WTC11 (cell line): ENCODE measurements around the gene RYR2. TPM values are rescaled to one million over a fixed set of nuclear protein-coding genes. Genes with fewer than 3 reads are reported as not detected.

ENCODE experiments used
- ATAC-seq: fragments of 200-7000 bp; cut with Tn5 transposase; 2 replicates; pipeline ENCODE4 v1.10.0; 2021; ENCODE audit warnings: mild to moderate bottlenecking, moderate library complexity
- CTCF ChIA-PET: fragments of 300-600 bp; sonication (Branson Sonifier 250); formaldehyde crosslinking; loops from one replicate; lab custom pipeline; 2021; ENCODE audit warnings: antibody characterized with exemption; lab: Charles Lee
- POLR2A ChIA-PET: fragments of 350-600 bp; sonication (Branson Sonifier 250); formaldehyde crosslinking; loops from one replicate; lab custom pipeline; 2021; ENCODE audit warnings: antibody characterized with exemption; lab: Charles Lee
- DNase-seq: peaks from one replicate; pipeline ENCODE4 v3.0.0; 2021; ENCODE audit warnings: low spot score
- H3K27ac Mint-ChIP-seq: 2 replicates; pipeline ENCODE4 v1.8.0; 2021; ENCODE audit warnings: mixed read lengths
- H3K27me3 Mint-ChIP-seq: 2 replicates; pipeline ENCODE4 v1.8.0; 2021; ENCODE audit warnings: low read depth, mild to moderate bottlenecking, moderate library complexity, mixed read lengths
- H3K36me3 Mint-ChIP-seq: 2 replicates; pipeline ENCODE4 v1.8.0; 2021; ENCODE audit warnings: mixed read lengths
- H3K4me1 Mint-ChIP-seq: 2 replicates; pipeline ENCODE4 v1.8.0; 2022; ENCODE audit warnings: mixed read lengths
- H3K4me3 Mint-ChIP-seq: 2 replicates; pipeline ENCODE4 v1.8.0; 2021; ENCODE audit warnings: mild to moderate bottlenecking, moderate library complexity, mixed read lengths
- H3K9me3 Mint-ChIP-seq: 2 replicates; pipeline ENCODE4 v1.8.0; 2021; ENCODE audit warnings: mixed read lengths
- ATF1 ChIP-seq: sonication (generic); formaldehyde crosslinking; IDR thresholded peaks from 2 replicates; pipeline ENCODE4 v1.8.1; 2023; ENCODE audit warnings: mild to moderate bottlenecking, moderate library complexity, missing genetic modification reagents
- CREB1 ChIP-seq: sonication (generic); formaldehyde crosslinking; IDR thresholded peaks from 2 replicates; pipeline ENCODE4 v1.8.0; 2023; ENCODE audit warnings: mild to moderate bottlenecking, missing genetic modification reagents
- CREM ChIP-seq: sonication (generic); formaldehyde crosslinking; IDR thresholded peaks from 2 replicates; pipeline ENCODE4 v1.8.1; 2022; ENCODE audit warnings: mild to moderate bottlenecking, missing genetic modification reagents, moderate library complexity
- ESRRA ChIP-seq: sonication (generic); formaldehyde crosslinking; IDR thresholded peaks from 2 replicates; pipeline ENCODE4 v1.8.1; 2022; ENCODE audit warnings: mild to moderate bottlenecking, missing genetic modification reagents, borderline replicate concordance
- GRHL2 ChIP-seq: fragments of 250-450 bp; sonication (Bioruptor Pico); IDR thresholded peaks from 2 replicates; pipeline ENCODE4 v1.8.0; 2022; ENCODE audit warnings: mild to moderate bottlenecking, moderate library complexity; ENCODE audit not compliant: insufficient replicate concordance, severe bottlenecking
- IRF2 ChIP-seq: sonication (generic); formaldehyde crosslinking; IDR thresholded peaks from 2 replicates; pipeline ENCODE4 v1.8.0; 2022; ENCODE audit warnings: low read depth, missing genetic modification reagents, borderline replicate concordance
- JAZF1 ChIP-seq: fragments of 250-450 bp; sonication (Bioruptor Pico); IDR thresholded peaks from 2 replicates; pipeline ENCODE4 v1.9.0; 2021; ENCODE audit warnings: moderate library complexity, mild to moderate bottlenecking, inconsistent platforms
- MXD4 ChIP-seq: fragments of 250-450 bp; sonication (Bioruptor Pico); IDR thresholded peaks from 2 replicates; pipeline ENCODE4 v1.8.0; 2021; ENCODE audit warnings: mild to moderate bottlenecking, moderate library complexity, borderline replicate concordance
- MYBL2 ChIP-seq: sonication (generic); formaldehyde crosslinking; IDR thresholded peaks from 2 replicates; pipeline ENCODE4 v1.8.1; 2023; ENCODE audit warnings: mild to moderate bottlenecking, moderate library complexity, missing genetic modification reagents
- NFATC4 ChIP-seq: fragments of 250-450 bp; sonication (Bioruptor Pico); IDR thresholded peaks from 2 replicates; pipeline ENCODE4 v1.9.0; 2021; ENCODE audit warnings: mild to moderate bottlenecking
- OVOL2 ChIP-seq: fragments of 250-450 bp; sonication (Bioruptor Pico); IDR thresholded peaks from 2 replicates; pipeline ENCODE4 v1.9.0; 2021; ENCODE audit warnings: mild to moderate bottlenecking, borderline replicate concordance
- SMAD3 ChIP-seq: sonication (generic); formaldehyde crosslinking; IDR thresholded peaks from 2 replicates; pipeline ENCODE4 v1.8.0; 2022; ENCODE audit warnings: missing genetic modification reagents, mild to moderate bottlenecking, borderline replicate concordance
- SOX15 ChIP-seq: fragments of 250-450 bp; sonication (Bioruptor Pico); IDR thresholded peaks from 2 replicates; pipeline ENCODE4 v1.9.0; 2021; ENCODE audit warnings: mild to moderate bottlenecking
- TP53 ChIP-seq: sonication (generic); formaldehyde crosslinking; IDR thresholded peaks from 2 replicates; pipeline ENCODE4 v1.8.1; 2023; ENCODE audit warnings: mild to moderate bottlenecking, missing genetic modification reagents
- ZNF219 ChIP-seq: sonication (generic); formaldehyde crosslinking; IDR thresholded peaks from 2 replicates; pipeline ENCODE4 v1.8.0; 2023; ENCODE audit warnings: missing genetic modification reagents, mild to moderate bottlenecking, borderline replicate concordance
- total RNA-seq: library from RNA; stranded (reverse); gene quantifications from 3 replicates; pipeline ENCODE4 v1.2.3, GENCODE V29; 2021
- TF ChIP-seq, protein P1 (sequence below): sonication (generic); formaldehyde crosslinking; conservative IDR thresholded peaks from 2 replicates; pipeline ENCODE4 v1.8.1; 2022; ENCODE audit warnings: mild to moderate bottlenecking, missing genetic modification reagents
- TF ChIP-seq, protein P2 (sequence below): sonication (generic); formaldehyde crosslinking; IDR thresholded peaks from 2 replicates; pipeline ENCODE4 v1.8.1; 2022; ENCODE audit warnings: missing genetic modification reagents, borderline replicate concordance
- TF ChIP-seq, protein P3 (sequence below): sonication (generic); formaldehyde crosslinking; IDR thresholded peaks from 2 replicates; pipeline ENCODE4 v1.8.1; 2022; ENCODE audit warnings: mild to moderate bottlenecking, moderate library complexity, missing genetic modification reagents
- TF ChIP-seq, protein P4 (sequence below): sonication (generic); formaldehyde crosslinking; IDR thresholded peaks from 2 replicates; pipeline ENCODE4 v1.8.0; 2022; ENCODE audit warnings: mild to moderate bottlenecking, missing genetic modification reagents
- TF ChIP-seq, protein P5 (sequence below): sonication (generic); formaldehyde crosslinking; IDR thresholded peaks from 2 replicates; pipeline ENCODE4 v1.8.0; 2022; ENCODE audit warnings: mild to moderate bottlenecking, missing genetic modification reagents
- TF ChIP-seq, protein P6 (sequence below): fragments of 200-600 bp; IDR thresholded peaks from 2 replicates; pipeline ENCODE4 v1.8.0; 2022; ENCODE audit warnings: antibody characterized with exemption
- TF ChIP-seq, protein P7 (sequence below): sonication (generic); formaldehyde crosslinking; IDR thresholded peaks from 2 replicates; pipeline ENCODE4 v1.8.1; 2023; ENCODE audit warnings: mild to moderate bottlenecking, missing genetic modification reagents, moderate library complexity
- TF ChIP-seq, protein P8 (sequence below): sonication (generic); formaldehyde crosslinking; IDR thresholded peaks from 2 replicates; pipeline ENCODE4 v1.8.0; 2022; ENCODE audit warnings: mild to moderate bottlenecking, missing genetic modification reagents
- TF ChIP-seq, protein P9 (sequence below): sonication (generic); formaldehyde crosslinking; IDR thresholded peaks from 2 replicates; pipeline ENCODE4 v1.8.1; 2022; ENCODE audit warnings: low read depth, mild to moderate bottlenecking, moderate library complexity, missing genetic modification reagents, borderline replicate concordance

RYR2 gene
- total RNA-seq, 1 experiment from 2014 or later, result 7.9 TPM

DNA sequence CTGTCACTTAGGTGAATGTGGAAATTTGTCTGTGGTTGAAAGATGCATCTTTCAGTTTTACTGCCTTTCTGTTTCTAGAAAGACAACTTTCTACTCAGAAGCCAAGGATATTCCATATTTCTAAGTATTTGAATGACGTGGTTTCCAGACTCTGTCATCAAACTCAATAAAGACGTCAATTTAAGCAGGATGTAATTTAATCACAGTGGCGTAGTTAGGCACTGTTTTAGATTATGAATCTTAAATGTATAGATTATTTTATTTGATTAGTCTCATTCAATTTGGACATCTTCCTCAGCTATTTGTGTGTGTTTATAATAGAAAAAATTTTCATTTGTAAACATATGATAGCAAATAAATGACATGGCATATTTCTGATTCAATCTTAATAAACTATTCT lies 298.9 kb downstream of the RYR2 start:
- POLR2A ChIA-PET, result no interaction called here
- peaks cover 14% of the 10 kb centered on the region for H3K9me3 Mint-ChIP-seq
- TF ChIP-seq ATF1 (CRISPR knock-in tag) (no peak), CREB1 (CRISPR knock-in tag) (no peak), JAZF1 (no peak), MYBL2 (CRISPR knock-in tag) (no peak), NFATC4 (CRISPR knock-in tag) (no peak), ESRRA (no peak), MXD4 (CRISPR knock-in tag) (no peak), SMAD3 (CRISPR knock-in tag) (no peak), TP53 (no peak), GRHL2 (CRISPR knock-in tag) (no peak), ZNF219 (no peak)
- TF ChIP-seq, protein P1, sequence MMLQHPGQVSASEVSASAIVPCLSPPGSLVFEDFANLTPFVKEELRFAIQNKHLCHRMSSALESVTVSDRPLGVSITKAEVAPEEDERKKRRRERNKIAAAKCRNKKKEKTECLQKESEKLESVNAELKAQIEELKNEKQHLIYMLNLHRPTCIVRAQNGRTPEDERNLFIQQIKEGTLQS (CRISPR knock-in tag), result no peak
- TF ChIP-seq, protein P2, sequence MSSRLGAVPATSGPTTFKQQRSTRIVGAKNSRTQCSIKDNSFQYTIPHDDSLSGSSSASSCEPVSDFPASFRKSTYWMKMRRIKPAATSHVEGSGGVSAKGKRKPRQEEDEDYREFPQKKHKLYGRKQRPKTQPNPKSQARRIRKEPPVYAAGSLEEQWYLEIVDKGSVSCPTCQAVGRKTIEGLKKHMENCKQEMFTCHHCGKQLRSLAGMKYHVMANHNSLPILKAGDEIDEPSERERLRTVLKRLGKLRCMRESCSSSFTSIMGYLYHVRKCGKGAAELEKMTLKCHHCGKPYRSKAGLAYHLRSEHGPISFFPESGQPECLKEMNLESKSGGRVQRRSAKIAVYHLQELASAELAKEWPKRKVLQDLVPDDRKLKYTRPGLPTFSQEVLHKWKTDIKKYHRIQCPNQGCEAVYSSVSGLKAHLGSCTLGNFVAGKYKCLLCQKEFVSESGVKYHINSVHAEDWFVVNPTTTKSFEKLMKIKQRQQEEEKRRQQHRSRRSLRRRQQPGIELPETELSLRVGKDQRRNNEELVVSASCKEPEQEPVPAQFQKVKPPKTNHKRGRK (CRISPR knock-in tag), result no peak
- TF ChIP-seq, protein P3, sequence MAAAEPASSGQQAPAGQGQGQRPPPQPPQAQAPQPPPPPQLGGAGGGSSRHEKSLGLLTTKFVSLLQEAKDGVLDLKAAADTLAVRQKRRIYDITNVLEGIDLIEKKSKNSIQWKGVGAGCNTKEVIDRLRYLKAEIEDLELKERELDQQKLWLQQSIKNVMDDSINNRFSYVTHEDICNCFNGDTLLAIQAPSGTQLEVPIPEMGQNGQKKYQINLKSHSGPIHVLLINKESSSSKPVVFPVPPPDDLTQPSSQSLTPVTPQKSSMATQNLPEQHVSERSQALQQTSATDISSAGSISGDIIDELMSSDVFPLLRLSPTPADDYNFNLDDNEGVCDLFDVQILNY (CRISPR knock-in tag), result no peak
- TF ChIP-seq, protein P4, sequence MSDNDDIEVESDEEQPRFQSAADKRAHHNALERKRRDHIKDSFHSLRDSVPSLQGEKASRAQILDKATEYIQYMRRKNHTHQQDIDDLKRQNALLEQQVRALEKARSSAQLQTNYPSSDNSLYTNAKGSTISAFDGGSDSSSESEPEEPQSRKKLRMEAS (CRISPR knock-in tag), result no peak
- TF ChIP-seq, protein P5, sequence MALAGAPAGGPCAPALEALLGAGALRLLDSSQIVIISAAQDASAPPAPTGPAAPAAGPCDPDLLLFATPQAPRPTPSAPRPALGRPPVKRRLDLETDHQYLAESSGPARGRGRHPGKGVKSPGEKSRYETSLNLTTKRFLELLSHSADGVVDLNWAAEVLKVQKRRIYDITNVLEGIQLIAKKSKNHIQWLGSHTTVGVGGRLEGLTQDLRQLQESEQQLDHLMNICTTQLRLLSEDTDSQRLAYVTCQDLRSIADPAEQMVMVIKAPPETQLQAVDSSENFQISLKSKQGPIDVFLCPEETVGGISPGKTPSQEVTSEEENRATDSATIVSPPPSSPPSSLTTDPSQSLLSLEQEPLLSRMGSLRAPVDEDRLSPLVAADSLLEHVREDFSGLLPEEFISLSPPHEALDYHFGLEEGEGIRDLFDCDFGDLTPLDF (CRISPR knock-in tag), result no peak
- peak overlapping the region; percentile 78; the same call in 1 of the 2 replicates for H3K27ac Mint-ChIP-seq
- ATAC-seq (no peak), DNase-seq (no peak)
- no peaks in the 10 kb centered on the region; the same call in 1 of the 2 replicates for H3K36me3 Mint-ChIP-seq
- peaks cover 26% of the 10 kb centered on the region for H3K4me1 Mint-ChIP-seq
- H3K27me3 Mint-ChIP-seq, result no peaks in the 10 kb centered on the region
- CTCF ChIA-PET, result no interaction called here
- H3K4me3 Mint-ChIP-seq, result no peak overlapping the region

DNA sequence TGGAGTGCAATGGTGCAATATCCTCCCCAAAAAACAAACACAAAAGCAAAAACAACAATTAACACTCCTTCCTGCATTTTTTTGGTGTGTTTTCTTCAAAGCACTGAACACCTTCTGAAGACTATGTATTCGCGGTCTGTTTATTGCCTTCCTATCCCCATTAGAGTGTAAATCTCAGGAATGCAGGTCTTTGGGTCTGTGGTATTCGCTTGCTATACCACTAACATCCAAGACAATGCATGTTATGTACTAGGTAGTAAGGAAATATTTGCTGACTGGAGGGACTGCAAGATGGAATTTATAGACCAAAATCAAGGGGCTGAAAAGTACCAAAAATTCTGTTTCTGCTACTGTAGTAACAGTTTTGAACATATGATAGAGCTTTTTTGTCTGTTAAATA lies 299.4 kb downstream of the RYR2 start:
- ChIA-PET POLR2A (no interaction called here), CTCF (no interaction called here)
- DNase-seq, result no peak
- Mint-ChIP-seq H3K36me3 (no peaks in the 10 kb centered on the region; the same call in 1 of the 2 replicates), H3K4me3 (no peak overlapping the region), H3K27ac (peak overlapping the region; percentile 78), H3K4me1 (peaks cover 26% of the 10 kb centered on the region), H3K9me3 (peaks cover 14% of the 10 kb centered on the region), H3K27me3 (no peaks in the 10 kb centered on the region)
- peak; percentile 88 for ATAC-seq
- TF ChIP-seq, protein P6, sequence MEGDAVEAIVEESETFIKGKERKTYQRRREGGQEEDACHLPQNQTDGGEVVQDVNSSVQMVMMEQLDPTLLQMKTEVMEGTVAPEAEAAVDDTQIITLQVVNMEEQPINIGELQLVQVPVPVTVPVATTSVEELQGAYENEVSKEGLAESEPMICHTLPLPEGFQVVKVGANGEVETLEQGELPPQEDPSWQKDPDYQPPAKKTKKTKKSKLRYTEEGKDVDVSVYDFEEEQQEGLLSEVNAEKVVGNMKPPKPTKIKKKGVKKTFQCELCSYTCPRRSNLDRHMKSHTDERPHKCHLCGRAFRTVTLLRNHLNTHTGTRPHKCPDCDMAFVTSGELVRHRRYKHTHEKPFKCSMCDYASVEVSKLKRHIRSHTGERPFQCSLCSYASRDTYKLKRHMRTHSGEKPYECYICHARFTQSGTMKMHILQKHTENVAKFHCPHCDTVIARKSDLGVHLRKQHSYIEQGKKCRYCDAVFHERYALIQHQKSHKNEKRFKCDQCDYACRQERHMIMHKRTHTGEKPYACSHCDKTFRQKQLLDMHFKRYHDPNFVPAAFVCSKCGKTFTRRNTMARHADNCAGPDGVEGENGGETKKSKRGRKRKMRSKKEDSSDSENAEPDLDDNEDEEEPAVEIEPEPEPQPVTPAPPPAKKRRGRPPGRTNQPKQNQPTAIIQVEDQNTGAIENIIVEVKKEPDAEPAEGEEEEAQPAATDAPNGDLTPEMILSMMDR, result no peak
- TF ChIP-seq CREB1 (CRISPR knock-in tag) (no peak), CREM (CRISPR knock-in tag) (no peak), IRF2 (no peak), SOX15 (CRISPR knock-in tag) (no peak), OVOL2 (CRISPR knock-in tag) (no peak)
- TF ChIP-seq, protein P7, sequence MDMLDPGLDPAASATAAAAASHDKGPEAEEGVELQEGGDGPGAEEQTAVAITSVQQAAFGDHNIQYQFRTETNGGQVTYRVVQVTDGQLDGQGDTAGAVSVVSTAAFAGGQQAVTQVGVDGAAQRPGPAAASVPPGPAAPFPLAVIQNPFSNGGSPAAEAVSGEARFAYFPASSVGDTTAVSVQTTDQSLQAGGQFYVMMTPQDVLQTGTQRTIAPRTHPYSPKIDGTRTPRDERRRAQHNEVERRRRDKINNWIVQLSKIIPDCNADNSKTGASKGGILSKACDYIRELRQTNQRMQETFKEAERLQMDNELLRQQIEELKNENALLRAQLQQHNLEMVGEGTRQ, result no peak
- TF ChIP-seq, protein P8, sequence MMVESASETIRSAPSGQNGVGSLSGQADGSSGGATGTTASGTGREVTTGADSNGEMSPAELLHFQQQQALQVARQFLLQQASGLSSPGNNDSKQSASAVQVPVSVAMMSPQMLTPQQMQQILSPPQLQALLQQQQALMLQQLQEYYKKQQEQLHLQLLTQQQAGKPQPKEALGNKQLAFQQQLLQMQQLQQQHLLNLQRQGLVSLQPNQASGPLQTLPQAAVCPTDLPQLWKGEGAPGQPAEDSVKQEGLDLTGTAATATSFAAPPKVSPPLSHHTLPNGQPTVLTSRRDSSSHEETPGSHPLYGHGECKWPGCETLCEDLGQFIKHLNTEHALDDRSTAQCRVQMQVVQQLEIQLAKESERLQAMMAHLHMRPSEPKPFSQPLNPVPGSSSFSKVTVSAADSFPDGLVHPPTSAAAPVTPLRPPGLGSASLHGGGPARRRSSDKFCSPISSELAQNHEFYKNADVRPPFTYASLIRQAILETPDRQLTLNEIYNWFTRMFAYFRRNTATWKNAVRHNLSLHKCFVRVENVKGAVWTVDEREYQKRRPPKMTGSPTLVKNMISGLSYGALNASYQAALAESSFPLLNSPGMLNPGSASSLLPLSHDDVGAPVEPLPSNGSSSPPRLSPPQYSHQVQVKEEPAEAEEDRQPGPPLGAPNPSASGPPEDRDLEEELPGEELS (CRISPR knock-in tag), result no peak
- TF ChIP-seq, protein P9, sequence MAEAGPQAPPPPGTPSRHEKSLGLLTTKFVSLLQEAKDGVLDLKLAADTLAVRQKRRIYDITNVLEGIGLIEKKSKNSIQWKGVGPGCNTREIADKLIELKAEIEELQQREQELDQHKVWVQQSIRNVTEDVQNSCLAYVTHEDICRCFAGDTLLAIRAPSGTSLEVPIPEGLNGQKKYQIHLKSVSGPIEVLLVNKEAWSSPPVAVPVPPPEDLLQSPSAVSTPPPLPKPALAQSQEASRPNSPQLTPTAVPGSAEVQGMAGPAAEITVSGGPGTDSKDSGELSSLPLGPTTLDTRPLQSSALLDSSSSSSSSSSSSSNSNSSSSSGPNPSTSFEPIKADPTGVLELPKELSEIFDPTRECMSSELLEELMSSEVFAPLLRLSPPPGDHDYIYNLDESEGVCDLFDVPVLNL (CRISPR knock-in tag), result no peak
- TF ChIP-seq, protein P1 (CRISPR knock-in tag), result no peak
